Right lobe of liver (tissue), 6 donors: ENCODE data around the gene AFDN. TPM values are rescaled to one million over a fixed set of nuclear protein-coding genes. Genes with fewer than 3 reads are reported as not detected.

ENCODE experiments used
- ATAC-seq, 4 donors: fragments of 200-7000 bp; cut with Tn5 transposase; one replicate each; pipeline ENCODE4 v1.9.1; 2020; ENCODE audit warnings: mild to moderate bottlenecking in 4 of 4, moderate library complexity in 4 of 4
- DNase-seq, 3 donors: peaks; one replicate each; pipeline ENCODE4 v3.0.0-alpha.2; 2020
- H3K27ac ChIP-seq, 3 donors: fragments of 200-600 bp; one replicate each; pipeline ENCODE4 v1.8.0; 2022
- H3K27me3 ChIP-seq, 2 donors: fragments of 200-600 bp; one replicate each; pipeline ENCODE4 v1.8.0; 2022
- H3K36me3 ChIP-seq, 4 donors: fragments of 200-600 bp; sonication (generic) in 1 of 4; one replicate each; pipeline versions ENCODE4 v1.5.1 to v1.8.0; 2017 to 2022; ENCODE audit warnings: control low read depth in 1 of 4
- H3K4me1 ChIP-seq, 4 donors: fragments of 200-600 bp; sonication (generic) in 1 of 4; one replicate each; pipeline versions ENCODE4 v1.5.1 to v1.8.0; 2017 to 2022; ENCODE audit warnings: control low read depth in 1 of 4
- H3K4me3 ChIP-seq, 3 donors: fragments of 200-600 bp; one replicate each; pipeline ENCODE4 v1.8.0; 2022
- H3K9me3 ChIP-seq, 4 donors: fragments of 200-600 bp; sonication (generic) in 1 of 4; one replicate each; pipeline versions ENCODE4 v1.5.1 to v1.8.0; 2017 to 2022; ENCODE audit warnings: control low read depth in 1 of 4
- POLR2A ChIP-seq: fragments of 450-650 bp; IDR thresholded peaks from one replicate; pipeline ENCODE4 v1.6.1; 2017; ENCODE audit warnings: antibody characterized with exemption, mild to moderate bottlenecking
- WGBS: methylation state at CpG from one replicate; pipeline ENCODE4 v1.1.6; 2018; ENCODE audit warnings: low coverage, low lambda C conversion rate; ENCODE audit not compliant: insufficient coverage; ENCODE audit errors: missing lambda C conversion rate; 5-methylcytosine and 5-hydroxymethylcytosine counted together
- intact Hi-C, 2 donors: fragments of 100-400 bp; cut with DNase I; formaldehyde crosslinking; loops; one replicate each; pipeline versions ENCODE4 v1.11.2 to v1.14.1; 2022
- total RNA-seq, 6 experiments: library from RNA; depleted of rRNA in 2 of 6; stranded (reverse); fragments of >200 nt in 2 of 6; fragmentation: NEBNext Ultra II Directional in 3 of 6; extraction: Animal tissue kit (Norgen Biotek cat#: 25700) in 3 of 6; gene quantifications; one replicate each; pipeline versions ENCODE4 v1.1.0 to v1.2.4, GENCODE V29; 2016 to 2023
- TF ChIP-seq, protein P1 (sequence below), 4 donors: fragments of 200-600 bp in 3 of 4; fragments of 450-650 bp in 1 of 4; IDR thresholded peaks; one replicate each; pipeline versions ENCODE4 v1.5.1 to v1.8.0; 2016 to 2022; ENCODE audit warnings: antibody characterized with exemption in 4 of 4, mild to moderate bottlenecking in 2 of 4
- donor health status: DM: no; HTN: yes; CAD: no.
- donor health status: DM: no; HTN: no; CAD: no.
- donor health status: DM: no; HTN: no; CAD: no.
- donor health status: DM: no; HTN: yes; CAD: no.
- donor health status: DM: no; HTN: yes; CAD: no.

Gene AFDN
- total RNA-seq, 6 experiments from 2014 or later: 77.0 to 106 (median 85.5) TPM

GRCh38 chr6:167985911-167986595 lies 159.3 kb downstream of the AFDN start:
- no peak overlapping the region for H3K4me3 ChIP-seq
- intact Hi-C loops: no loop called here
- WGBS: 90% methylated on average over 12 of the region's 39 CpGs
- H3K27me3 ChIP-seq: no peaks in the 10 kb centered on the region
- no peak for DNase-seq
- H3K9me3 ChIP-seq: no peaks in the 10 kb centered on the region
- no peak overlapping the region for H3K27ac ChIP-seq
- TF ChIP-seq, protein P1, sequence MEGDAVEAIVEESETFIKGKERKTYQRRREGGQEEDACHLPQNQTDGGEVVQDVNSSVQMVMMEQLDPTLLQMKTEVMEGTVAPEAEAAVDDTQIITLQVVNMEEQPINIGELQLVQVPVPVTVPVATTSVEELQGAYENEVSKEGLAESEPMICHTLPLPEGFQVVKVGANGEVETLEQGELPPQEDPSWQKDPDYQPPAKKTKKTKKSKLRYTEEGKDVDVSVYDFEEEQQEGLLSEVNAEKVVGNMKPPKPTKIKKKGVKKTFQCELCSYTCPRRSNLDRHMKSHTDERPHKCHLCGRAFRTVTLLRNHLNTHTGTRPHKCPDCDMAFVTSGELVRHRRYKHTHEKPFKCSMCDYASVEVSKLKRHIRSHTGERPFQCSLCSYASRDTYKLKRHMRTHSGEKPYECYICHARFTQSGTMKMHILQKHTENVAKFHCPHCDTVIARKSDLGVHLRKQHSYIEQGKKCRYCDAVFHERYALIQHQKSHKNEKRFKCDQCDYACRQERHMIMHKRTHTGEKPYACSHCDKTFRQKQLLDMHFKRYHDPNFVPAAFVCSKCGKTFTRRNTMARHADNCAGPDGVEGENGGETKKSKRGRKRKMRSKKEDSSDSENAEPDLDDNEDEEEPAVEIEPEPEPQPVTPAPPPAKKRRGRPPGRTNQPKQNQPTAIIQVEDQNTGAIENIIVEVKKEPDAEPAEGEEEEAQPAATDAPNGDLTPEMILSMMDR (IDR thresholded peaks at IDR 0.05): no peak
- ATAC-seq: no peak
- H3K36me3 ChIP-seq: no peaks in the 10 kb centered on the region
- H3K4me1 ChIP-seq: no peaks in the 10 kb centered on the region

DNA sequence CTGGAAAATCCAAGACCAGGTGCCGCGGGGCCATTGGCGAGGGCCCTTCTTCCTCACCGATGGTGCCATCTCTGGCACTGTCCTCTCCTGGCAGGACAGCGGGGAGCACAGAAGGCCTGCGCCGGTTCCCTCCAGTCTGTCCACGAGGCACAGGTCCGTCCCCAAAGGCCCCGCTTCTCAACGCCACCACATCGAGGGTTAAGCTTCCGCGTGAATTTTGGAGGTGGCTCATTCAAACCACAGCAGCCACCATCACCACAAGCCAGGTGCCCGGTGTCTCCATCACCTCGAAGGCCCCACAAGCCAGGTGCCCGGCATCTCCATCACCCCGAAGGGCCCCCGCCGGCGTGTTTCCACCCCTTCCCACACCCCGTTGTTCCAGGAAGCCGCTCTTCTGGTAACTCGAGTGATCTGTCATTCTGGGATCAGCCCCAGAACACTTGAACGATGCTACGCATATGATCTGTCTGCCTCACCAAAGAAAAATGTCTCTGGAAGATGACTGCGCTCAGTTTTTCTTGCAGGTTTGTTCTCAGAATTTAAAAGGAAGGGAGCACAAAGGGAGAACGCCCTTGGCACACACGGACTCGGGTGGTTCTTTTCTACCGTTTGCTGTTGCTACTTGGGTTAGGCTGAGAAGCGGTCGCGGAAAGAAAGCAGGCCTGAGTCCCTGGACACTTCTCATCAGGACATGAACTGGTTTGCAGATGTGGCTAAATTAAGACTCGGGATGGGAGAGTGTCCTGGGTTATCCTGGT lies 160.9 kb downstream of the AFDN start:
- H3K4me1 ChIP-seq: no peaks in the 10 kb centered on the region
- WGBS: 79% methylated on average over 13 of the region's 35 CpGs
- H3K36me3 ChIP-seq: no peaks in the 10 kb centered on the region
- ATAC-seq: no peak
- no peak overlapping the region for H3K4me3 ChIP-seq
- TF ChIP-seq POLR2A: no peak
- TF ChIP-seq, protein P1 (IDR thresholded peaks at IDR 0.05): no peak
- H3K9me3 ChIP-seq: no peaks in the 10 kb centered on the region
- DNase-seq: no peak
- intact Hi-C loops: no loop called here
- H3K27me3 ChIP-seq: no peaks in the 10 kb centered on the region
- H3K27ac ChIP-seq: no peak overlapping the region

DNA sequence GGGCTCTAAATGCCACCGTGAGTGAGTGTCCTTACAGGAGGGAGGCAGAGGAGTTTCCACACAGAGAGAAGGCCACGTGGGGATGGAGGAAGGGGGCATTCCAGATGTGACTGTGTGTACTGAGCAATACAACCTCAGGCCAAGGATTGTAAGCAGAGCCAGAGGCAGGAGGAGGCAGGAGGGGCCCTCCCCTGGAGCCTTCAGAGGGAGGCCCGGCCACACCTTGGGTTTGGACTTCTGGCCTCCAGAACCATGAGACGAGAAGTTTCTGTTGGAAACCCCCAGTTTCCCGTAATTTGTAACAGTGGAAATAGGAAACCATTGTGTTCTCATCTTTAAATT lies 161.4 kb downstream of the AFDN start:
- Histone ChIP-seq H3K36me3 (no peaks in the 10 kb centered on the region), H3K9me3 (no peaks in the 10 kb centered on the region), H3K4me1 (no peaks in the 10 kb centered on the region), H3K4me3 (no peak overlapping the region), H3K27ac (no peak overlapping the region), H3K27me3 (no peaks in the 10 kb centered on the region)
- no peak for TF ChIP-seq POLR2A
- TF ChIP-seq, protein P1 (IDR thresholded peaks at IDR 0.05): no peak
- intact Hi-C loops: no loop called here
- WGBS: 65% methylated on average over 2 of the region's 5 CpGs
- ATAC-seq: no peak
- no peak for DNase-seq

DNA sequence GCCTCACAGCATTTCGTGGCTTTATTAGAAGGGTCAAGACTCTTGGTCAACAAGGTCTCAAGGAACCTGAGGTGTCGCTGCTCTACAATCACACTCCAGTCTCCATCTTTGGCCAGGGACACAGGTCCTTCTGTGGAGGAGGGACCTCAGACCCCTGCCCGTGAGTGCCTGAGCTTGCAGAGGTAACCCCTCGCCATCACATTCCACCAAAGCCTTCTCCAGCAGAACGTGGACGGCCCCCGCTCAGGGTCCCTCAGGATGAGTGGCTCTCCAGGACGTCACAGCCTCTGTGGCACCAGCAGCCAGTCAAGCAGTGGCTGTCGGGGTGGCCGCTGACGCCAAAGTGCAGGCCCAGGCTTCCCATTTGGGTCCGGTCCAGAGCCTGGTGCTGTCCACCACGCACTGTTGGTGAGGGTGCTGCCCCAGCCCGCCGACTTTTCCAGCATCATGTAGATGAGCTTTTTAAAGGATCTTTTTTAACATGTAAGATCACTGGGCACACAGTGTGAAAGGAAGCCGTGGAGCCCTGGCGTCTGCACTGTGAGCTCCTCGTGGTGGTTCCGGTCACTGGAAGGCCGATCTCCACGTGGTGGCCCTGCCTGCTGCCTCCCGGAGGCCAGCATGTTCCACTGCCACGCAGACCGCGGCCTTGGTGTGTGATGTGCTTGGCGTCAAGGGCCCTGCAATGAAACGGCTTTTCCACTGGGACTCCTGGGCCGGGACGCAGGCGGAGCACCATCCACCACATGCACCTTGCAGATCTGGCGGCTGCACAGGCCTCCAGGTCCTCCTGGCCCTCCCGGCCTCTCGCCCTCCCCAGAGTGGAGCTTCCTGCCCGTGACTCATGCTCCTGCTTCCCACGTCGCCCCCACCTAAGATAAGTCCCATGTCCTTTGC lies 162.5 kb downstream of the AFDN start:
- 100% methylated on average over 2 of the region's 36 CpGs for WGBS

More for the DNA sequence above, 162.5 kb downstream of the AFDN start:
- intact Hi-C loops: no loop called here
- no peak for TF ChIP-seq POLR2A
- TF ChIP-seq, protein P1 (IDR thresholded peaks at IDR 0.05): no peak
- H3K4me3 ChIP-seq: no peak overlapping the region
- H3K27me3 ChIP-seq: no peaks in the 10 kb centered on the region
- no peaks in the 10 kb centered on the region for H3K4me1 ChIP-seq
- H3K27ac ChIP-seq: no peak overlapping the region
- DNase-seq (no peak), ATAC-seq (no peak)
- no peaks in the 10 kb centered on the region for H3K9me3 ChIP-seq
- H3K36me3 ChIP-seq: no peaks in the 10 kb centered on the region
